LoVo (cell line): ENCODE results near the gene CDKN2D.
"Not testable (repeated sequence)": the region's sequence is repeated elsewhere in the genome, so short reads cannot be mapped to it uniquely, and the experiment has no call there.

Source experiments
- DNase-seq: peaks from one replicate; pipeline ENCODE4 v3.0.0-alpha.2; 2016; ENCODE audit warnings: low spot score

CDKN2D gene

DNA sequence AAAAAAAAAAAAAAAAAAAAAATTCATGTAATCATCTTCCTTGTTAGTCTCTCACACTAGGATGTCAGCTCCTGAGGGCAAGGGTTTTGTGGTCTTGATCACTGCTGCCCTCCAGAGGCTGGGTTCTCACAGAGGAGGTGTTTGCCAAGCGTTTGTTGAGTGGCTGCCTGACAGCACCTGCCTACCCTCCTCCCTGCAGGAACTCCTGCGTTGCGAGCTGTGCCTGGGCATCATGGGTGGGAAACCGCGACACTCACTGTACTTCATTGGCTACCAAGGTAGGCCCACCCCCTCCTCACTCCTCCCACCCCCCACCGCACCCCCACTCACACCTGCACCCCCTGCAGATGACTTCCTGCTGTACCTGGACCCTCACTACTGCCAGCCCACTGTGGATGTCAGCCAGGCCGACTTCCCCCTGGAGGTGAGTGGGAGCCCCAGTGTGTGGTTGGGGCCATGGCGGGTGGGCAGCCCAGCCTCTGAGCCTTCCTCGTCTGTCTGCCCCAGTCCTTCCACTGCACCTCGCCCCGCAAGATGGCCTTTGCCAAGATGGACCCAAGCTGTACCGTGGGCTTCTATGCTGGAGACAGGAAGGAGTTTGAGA lies 17.0 kb downstream of the CDKN2D start:
- DNase-seq = no peak

DNA sequence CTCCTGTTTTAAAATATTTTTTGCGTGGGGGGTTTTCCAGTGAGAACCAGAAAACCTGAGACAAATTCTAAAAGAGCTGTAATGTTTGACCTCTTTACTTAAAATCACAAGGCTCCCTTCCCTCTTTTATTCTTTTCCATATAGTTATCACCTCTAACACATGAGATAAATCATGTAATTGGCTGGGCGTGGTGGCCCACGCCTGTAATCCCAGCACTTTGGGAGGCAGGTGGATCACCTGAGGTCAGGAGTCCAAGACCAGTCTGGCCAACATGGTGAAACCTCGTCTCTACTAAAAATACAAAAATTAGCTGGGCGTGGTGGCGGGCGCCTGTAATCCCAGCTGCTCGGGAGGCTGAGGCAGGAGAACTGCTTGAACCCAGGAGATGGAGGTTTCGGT lies 17.8 kb downstream of the CDKN2D start:
- not testable (repeated sequence) for DNase-seq

DNA sequence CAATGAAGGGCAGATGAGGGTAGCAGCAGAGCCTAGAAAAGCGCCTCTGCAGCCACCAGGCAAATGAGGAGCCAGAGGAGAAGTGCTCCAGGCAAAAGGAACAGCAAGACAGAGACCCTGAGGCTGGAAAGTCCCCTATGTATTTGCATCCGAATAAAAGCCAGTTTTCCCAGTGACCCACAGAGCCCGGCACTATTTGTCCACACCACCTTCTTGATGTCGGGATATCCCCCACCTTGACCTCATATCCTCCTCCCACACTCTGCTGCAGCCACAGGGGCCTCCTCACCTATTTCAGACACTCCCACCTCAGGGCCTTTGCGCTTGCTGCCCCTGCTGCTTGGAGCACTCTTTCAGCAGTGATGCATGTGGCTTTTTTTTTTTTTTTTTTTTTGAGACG lies 18.4 kb downstream of the CDKN2D start:
- DNase-seq = no peak

DNA sequence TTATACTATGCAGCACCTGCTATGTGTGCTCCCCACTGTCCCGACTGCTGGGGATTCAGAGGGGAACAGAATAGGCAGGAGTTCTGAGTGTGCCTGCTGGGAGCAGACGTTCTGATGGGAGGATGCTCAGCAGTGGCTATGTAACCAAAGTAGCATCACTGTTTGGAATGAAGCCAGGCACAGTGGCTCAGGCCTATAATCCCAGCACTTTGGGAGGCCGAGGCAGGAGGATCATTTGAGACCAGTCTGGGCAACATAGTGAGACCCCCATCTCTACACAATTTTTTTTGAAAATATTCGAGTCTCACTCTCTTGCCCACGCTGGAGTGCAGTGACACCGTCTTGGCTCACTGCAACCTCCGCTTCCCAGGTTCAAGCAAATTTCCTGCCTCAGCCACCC lies 19.0 kb downstream of the CDKN2D start:
- DNase-seq = no peak

DNA sequence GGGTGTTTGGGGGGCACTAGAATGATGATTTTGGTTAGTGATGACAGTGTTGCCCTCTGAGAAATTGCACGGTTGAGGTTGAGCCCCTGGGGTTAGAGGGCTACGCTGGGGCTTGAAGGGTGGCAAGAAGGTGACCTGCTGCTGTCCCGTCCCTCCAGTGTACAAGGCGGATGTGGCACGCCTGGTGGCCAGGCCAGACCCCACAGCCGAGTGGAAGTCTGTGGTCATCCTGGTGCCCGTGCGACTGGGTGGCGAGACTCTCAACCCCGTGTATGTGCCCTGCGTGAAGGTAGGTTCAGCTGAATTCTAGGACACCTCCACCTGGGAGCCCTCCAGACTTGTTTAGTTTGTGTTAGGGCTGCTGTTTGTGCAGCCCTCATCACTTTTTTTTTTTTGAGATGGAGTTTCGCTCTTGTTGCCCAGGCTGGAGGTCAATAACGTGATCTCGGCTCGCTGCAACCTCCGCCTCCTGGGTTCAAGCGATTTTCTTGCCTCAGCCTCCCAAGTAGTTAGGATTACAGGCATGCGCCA lies 20.0 kb downstream of the CDKN2D start:
- DNase-seq = no peak

DNA sequence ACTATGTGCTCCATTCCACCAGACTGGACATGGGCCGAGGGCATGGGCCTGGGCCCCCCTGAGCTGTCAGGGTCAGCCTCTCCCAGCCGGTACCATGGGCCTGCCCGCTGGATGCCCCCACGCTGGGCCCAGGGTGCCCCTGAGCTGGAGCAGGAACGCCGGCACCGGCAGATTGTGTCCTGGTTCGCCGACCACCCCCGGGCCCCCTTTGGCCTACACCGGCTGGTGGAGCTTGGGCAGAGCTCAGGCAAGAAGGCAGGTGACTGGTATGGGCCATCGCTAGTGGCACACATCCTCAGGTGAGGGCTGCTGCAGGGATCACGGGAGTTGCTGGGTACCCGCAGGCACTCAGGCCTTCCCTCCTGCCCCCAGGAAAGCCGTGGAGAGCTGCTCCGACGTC lies 22.0 kb downstream of the CDKN2D start:
- no peak for DNase-seq

DNA sequence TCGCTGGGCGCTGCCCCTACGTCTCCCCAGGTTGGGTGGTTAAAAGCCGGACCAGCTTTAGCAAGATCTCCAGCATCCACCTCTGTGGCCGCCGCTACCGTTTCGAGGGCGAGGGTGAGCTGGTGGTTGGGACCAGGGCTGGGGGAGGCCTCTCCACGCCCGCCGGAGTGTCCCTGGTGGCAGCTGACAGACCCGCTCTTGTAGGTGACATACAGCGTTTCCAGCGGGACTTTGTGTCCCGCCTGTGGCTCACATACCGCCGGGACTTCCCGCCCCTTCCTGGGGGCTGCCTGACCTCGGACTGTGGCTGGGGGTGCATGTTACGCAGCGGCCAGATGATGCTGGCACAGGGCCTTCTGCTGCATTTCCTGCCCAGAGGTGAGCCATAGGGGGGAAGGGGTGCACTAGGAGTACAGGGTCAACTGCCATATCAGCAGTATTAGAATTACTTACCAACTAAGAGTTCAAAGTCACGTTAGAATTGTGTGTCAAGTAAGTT lies 24.0 kb downstream of the CDKN2D start:
- no peak for DNase-seq

DNA sequence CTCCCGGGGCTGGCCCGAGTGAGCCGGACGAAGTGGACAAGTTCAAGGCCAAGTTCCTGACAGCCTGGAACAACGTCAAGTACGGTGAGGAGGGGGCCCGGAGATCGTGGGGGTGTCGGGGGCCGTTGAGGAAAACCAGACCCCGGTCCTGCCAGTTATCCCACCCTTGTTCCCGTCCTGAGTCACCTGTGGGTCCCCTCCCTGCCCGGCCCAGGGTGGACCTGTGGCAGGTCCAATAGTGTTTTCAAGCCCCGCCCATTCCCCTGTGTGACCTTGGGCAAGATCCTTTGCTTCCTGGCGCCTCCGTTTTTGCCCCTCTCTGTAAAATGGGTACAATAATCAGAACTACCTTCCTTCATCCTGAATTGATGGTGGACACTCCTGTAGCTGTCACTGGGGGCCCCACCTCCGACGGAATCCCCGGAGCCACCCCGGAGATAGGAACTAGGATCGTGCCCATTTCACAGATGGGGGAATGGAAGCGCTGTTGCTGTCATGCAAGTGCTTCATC lies 24.5 kb downstream of the CDKN2D start:
- peak; percentile 34 for DNase-seq

DNA sequence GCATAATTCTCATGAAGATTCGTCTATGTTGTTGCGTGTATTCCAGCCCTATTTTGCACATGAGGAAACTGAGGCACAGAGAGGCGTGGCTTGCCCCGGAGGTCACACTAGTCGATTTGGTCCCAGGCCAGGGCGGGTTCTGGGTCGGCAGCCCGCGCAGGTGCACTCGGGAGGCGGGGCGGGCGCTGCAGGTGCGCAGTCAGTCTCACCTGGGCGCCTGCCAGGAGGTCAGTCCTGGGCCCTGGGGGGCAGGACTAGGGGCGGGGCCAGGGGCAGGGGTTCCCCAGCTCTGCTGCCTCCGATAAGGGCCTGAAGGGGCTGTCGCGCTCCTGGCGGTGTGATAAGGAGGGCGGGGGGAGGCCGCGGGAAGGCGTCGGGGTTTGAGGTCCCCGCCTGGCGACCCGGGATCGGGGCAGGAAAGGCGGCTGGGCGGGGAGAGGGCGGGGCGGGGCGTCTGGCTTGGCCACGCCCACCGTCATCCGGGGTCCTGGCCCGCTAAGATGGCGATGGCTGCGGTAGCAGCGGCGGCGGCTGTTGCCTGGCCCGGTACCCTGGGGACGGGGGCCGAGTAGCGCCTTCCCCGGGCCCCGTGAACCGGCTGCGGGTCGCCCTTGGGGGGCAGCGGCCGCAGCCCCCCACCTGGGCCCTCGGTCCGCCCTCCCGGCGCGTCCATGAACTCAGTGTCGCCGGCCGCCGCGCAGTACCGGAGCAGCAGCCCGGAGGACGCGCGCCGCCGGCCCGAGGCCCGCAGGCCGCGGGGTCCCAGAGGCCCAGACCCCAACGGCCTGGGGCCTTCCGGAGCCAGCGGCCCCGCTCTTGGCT lies 25.1 kb downstream of the CDKN2D start, which contains the start of gene ATG4D:
Gene ATG4D (plus strand): TSS at position 485 of the 822 bp plus-strand sequence. CDS start 187 bp downstream, at position 672.
- DNase-seq = peak; percentile 90

DNA sequence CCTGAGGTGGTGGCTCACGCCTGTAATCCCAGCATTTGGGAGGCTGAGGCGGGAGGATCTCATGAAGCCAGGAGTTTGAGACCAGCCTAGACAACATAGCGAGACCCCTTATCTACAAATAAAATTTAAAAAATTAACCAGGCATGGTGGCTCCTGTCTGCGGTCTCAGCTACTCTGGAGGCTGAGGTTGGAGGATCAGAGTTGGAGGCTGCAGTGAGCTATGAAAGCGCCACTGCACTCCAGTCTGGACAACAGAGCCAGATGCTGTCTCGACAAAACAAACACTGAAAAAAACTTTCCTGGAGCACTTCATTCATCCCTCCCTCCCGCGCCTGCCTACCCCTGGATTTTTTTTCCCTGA lies 25.7 kb downstream of the CDKN2D start:
- DNase-seq = no peak

DNA sequence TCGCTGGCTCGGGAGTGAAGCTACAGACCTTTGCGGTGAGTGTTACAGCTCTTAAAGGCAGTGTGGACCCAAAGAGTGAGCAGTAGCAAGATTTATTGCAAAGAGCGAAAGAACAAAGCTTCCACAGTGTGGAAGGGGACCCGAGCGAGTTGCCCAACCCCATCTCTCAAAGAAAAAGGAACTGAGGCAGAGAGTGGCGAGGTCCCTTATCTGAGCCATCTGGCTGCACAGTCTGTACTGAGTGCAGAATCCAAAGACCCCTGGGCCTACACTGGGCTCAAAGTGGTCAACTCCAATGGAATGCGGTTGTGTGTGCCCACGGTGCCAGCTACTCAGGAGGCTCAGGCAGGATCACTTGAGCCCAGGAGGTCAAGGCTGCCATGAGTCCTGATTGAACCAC lies 29.8 kb downstream of the CDKN2D start:
- DNase-seq = not testable (repeated sequence)

DNA sequence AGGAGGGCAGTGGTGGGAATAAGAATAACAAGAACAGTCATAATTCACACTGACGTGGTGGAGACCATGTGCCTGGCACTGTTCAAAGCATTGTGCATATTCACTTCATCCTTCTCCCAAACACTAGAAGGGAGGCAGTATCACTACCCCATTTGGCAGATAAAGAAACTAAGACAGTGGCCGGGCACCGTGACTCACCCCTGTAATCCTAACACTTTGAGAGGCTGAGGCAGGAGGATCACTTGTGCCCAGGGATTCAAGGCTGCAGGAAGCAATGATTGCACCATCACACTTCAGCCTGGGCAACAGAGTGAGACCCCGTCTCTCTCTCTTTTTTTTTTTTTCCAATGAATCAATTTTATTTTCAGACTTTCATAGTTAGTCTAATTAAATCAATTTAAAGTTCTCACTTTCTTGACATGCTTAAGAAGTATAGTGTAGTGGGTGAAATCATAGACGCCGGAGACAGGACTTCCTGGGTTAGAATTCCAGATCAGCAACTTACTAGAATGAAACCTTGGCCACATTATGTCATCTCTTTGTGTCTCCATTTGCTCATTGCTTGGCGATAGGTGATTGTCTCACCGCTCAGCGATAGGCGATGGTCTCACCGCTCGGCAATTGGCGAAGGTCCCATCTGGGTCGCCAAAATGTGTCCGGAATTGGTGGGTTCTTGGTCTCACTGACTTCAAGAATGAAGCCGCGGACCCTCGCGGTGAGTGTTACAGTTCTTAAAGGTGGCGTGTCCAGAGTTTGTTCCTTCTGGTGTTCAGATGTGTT lies 30.4 kb downstream of the CDKN2D start:
- no peak for DNase-seq

DNA sequence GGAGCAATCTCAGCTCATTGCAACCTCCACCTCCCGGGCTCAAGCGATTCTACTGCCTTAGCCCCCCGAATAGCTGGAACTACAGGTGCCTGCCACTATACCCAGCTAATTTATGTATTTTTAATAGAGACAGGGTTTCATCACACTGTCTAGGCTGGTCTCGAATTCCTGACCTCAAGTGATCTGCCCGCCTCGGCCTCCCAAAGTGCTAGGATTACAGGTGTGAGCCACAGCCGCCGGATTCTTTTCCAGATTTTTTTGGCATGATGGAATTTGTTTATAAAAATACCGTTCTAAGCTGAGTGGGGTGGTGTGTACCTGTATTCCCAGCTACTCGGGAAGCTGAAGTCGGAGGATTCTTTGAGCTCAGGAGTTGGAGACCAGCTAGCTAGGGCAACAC lies 31.1 kb downstream of the CDKN2D start:
- no peak for DNase-seq

DNA sequence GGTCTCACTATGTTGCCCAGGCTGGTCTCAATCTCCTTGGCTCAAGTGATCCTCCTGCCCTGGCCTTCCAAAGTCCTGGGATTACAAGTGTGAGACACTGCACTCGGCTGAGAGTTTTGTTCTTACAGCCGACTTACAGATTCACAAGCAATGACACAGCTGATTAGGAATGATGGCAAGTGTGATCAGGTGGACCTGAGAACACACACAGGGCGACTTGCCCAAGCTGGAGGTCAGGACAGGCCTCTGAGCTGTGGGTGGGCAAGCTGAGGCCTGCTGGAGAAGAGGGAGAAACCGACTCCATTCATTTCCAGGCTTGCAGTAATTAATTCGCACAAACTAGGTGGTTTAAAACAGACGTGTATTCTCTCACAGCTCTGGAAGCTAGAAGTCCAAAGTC lies 33.2 kb downstream of the CDKN2D start:
- no peak for DNase-seq

DNA sequence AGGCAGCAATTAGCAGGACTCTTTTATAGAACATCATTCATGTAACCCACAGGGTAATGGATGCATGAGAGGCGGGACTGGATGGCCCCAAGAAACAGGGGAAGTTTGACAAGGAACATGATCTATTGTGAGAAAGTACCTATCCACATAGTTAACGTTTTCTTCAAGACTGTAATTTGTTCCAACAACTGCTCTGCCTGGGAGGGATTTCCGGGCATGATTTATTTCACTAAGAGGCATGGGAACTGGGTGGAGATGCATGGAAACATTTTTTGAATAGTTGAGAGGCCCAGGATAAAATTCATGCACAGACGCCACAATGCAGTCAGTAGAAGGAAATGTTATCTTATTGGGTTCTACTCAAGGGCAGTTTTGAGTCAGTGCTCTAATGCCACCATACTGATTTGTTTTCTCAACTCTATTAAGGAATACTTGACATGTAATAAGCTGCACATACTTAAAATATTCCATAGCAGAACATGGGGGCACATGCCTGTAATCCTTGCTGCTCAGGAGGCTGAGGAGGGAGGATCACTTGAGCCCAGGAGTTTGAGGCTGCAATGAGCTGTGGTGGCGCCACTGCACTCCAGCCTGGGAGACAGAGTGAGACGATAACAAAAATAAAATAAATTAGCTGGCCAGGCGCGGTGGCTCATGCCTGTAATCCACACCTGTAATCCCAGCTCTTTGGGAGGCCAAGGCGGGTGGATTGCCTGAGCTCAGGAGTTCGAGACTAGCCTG lies 35.0 kb downstream of the CDKN2D start:
- DNase-seq = no peak

DNA sequence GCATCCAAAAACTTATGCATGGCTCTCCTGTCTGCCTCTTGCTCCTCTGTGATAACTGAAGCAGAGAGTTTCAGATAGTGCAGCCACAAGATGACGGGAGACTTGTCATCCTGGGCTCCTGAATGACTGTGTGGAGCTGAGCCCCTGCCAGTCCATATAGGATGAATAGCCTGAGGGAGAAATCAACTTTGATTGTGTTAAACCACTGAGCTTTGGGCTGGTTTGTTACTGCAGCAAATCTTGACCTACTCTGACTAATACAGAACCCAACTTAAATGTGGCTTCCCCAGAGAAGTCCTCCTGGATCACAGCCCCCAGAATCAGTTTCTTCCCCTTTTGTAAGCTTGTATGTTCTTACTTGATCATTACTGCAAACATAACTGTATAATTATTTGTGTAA lies 36.3 kb downstream of the CDKN2D start:
- no peak for DNase-seq

DNA sequence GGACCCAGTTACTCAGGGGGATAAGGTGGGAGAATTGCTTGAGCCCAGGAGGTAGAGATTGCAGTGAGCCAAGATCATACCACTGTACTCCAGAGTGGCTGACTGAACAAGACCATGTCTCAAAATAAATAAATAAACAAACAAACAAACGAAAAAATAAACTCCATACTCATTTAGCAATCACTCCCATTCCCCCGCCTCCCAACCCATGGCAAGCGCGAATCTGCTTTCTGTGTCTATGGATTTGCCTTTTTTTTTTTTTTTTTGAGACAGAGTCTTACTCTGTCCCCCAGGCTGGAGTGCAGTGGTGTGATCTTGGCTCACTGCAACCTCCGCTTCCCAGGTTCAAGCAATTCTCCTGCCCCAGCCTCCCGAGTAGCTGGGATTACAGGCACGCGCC lies 41.9 kb downstream of the CDKN2D start:
- not testable (repeated sequence) for DNase-seq

DNA sequence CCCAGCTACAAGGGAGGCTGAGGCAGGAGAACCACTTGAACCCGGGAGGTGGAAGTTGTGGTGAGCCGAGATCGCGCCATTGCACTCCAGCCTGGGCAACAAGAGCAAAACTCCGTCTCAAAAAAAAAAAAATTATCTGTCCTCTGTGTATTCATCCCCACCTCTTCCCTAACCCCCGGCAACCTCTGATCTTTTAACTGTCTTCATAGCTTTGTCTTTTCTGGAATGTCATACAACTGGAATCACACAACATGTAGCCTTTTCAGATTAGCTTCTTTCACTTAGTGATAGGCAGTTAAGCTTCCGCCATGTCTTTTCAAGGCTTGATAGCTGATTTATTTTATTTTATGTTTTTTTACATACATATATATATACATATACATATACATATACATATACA lies 43.1 kb downstream of the CDKN2D start:
- no peak for DNase-seq

DNA sequence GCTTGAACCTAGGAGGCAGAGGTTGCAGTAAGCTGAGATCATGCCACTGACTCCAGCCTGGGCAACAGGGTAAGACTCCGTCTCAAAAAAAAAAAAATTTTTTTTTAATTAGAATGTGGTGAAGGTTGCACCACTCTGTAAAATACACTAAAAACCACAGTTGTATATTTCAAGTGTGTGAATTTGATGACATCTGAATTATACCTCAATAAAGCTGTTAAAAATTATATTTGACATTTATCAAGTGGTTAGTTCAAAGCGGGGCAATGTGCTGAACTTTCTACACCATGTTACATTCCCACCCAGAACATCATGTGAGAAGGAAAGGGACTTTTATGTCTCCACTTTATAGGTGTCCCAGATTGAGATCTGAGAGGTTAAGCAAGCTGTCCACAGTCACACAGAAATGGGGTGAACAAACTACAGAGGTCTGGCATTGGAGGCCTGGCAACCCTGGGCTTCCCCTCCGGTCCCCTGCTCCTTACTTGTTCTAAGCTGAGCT lies 45.6 kb downstream of the CDKN2D start:
- no peak for DNase-seq

DNA sequence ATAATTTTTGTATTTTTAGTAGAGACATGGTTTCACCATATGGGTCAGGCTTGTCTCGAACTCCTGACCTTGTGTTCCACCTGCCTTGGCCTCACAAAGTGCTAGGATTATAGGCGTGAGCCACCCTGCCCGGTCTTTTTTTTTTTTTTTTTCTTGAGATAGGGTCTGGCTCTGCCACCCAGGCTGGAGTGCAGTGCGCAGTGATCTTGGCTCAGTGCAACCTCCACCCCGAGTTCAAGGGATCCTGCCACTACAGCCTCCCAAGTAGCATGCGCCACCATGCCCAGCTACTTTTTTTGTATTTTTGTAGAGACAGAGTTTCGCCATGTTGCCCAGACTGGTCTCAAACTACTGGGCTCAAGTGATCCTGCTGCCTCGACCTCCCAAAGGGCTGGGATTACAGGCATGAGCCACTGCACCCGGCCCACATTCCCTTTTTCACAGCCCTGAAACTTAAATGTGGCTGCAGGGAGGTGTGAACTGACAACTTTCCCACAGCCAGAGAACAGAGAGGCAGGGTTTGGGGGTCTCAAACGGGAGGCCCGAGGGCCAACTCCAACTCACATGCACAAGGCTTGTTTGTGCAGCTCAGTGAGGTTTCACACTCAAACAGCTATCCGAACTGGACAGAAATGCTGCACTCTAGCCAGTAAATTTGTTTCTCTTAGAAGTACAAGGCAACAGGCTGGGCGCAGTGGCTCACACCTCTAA lies 47.2 kb downstream of the CDKN2D start:
- no peak for DNase-seq
